Limb (tissue), 2 donors: ENCODE measurements around the gene MCHR2.
A peak's percentile ranks its signal among the peaks of the same experiment; 100 is the strongest.
"Not testable (repeated sequence)": the region's sequence is repeated elsewhere in the genome, so short reads cannot be mapped to it uniquely, and the experiment has no call there.

Experiments used
- DNase-seq, 2 donors: peaks; one replicate each; pipeline ENCODE4 v3.0.0-alpha.2; 2016; ENCODE audit errors: extremely low spot score in 2 of 2

Gene MCHR2, protein sequence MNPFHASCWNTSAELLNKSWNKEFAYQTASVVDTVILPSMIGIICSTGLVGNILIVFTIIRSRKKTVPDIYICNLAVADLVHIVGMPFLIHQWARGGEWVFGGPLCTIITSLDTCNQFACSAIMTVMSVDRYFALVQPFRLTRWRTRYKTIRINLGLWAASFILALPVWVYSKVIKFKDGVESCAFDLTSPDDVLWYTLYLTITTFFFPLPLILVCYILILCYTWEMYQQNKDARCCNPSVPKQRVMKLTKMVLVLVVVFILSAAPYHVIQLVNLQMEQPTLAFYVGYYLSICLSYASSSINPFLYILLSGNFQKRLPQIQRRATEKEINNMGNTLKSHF

DNA sequence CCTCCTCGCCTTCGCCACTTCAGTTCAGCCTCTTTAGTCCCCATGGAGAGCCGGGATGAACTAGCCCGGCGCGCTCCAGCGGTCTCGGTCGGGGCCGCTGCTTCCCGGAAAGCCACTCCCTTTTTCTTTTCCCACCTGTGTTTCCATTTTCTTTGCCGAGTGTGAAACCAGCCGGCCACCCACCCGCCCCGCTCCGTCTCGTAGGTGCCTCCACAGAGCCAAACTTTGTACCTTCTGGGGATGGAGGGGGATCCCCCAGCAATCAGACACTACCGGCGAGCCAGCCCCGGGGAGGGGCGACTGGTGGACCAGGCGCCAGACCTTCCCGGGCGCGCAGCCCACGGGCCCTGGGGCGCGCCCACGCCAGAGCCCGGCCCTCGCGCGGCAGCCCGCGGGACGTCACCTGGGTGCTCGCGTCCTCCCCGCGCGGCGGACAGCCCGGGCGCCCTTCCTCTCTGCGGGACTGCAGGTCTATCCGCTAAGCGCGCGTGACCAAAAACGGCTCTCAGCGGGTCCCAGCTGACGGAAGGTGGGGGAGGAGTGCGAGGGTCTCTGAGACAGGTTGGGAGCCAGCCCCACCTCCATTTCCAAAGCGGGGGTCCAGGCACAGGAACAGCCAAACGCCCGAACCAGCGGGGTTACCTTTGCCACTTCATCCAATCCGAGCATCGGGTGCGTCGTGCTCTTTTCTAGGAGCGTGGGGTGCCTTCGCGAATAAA lies at the start of gene MCHR2:
MCHR2 (minus strand) TSS at position 691 of the 719 bp plus-strand sequence. CDS start 38,076 bp downstream, outside the sequence.
- peak in 1 of 2 donors; percentile 43 for DNase-seq

DNA sequence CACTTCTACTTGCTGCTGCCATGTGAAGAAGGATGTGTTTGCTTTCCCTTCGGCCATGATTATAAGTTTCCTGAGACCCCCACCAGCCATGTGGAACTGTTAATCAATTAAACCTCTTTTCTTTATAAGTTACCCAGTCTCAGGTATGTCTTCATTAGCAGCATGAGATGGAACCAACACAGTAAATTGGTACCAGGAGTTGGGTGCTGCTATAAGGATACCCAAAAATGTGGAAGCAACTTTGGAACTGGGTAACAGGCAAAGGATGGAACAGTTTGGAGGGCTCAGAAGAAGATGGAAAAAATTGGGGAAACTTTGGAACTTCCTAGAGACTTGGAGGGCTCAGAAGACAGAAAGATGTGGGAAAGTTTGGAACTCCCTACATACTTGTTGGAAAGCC lies 44.5 kb upstream of the MCHR2 start:
- DNase-seq, result not testable (repeated sequence)

DNA sequence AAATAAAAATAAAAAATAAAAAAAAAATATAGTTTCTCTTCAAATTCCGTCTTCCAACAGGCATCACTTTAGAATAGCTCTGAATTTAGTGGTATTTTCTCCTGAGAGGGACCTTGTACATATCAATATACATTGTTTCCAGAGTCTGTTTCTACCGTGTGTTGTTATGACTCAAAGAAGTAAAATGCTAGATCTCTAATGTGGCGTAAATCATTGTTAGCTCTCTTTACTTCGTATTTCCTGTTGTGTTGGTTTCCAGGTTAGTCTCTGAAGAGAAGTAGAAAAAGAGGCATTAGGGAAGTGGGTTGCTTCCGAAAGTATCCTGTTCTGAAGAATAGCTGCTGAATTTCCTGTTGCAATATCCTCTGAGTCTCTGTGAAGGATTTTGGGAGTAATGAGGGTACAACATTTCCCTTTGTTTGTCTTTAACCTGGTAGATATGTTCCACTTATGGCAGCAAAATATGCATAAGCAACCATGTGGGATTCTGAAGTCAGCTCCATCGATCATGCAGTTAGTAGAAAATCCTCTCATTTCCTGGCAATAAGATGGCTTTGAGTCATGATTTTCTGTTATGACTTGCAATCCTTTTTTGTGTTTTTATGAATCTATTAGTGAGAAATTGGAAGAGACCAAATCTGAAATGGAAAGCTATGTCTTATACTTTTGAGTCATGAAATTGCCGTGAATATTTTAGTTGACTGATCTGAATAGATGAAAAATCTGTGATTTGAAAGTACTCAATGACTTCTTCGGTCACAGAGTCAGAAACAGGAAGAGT lies 42.0 kb upstream of the MCHR2 start:
- DNase-seq, result no peak

DNA sequence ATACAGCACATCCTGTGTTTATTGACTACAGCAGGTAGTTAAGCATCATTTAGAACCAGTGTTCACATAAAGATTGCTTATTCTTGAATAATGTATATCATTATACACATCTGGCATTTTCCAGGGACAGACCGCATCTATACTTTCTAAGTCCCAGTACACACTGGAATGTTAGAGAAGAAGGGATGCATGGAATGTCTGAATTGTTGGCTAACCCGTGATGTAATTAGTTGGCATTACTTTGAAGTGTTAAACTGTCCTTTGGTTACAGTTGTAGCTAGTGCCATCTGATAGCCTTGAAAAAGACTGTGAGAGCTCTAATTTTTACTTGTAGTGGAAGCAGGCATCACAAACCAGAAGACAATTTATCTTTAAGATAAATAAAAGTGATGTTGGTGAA lies 29.8 kb upstream of the MCHR2 start:
- no peak for DNase-seq

DNA sequence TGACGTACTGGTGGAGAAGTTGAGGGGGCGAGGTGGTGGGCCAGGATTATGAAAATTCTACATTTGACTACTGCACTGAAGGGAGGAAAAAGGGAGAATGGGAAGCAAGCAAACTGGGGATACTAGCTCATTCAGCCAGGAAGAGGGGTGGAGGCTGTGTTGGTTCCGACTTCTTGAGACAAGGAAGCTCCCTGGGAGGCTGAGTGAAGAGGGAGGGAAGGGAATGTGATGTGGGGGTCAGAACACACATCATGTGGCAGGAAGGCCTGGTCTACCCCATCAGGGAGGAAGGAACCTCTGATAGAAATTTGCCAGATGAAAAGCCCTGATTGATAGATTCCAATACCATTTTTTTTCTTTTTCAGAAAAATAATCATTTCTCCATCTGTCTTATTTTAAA lies 28.8 kb upstream of the MCHR2 start:
- no peak for DNase-seq

DNA sequence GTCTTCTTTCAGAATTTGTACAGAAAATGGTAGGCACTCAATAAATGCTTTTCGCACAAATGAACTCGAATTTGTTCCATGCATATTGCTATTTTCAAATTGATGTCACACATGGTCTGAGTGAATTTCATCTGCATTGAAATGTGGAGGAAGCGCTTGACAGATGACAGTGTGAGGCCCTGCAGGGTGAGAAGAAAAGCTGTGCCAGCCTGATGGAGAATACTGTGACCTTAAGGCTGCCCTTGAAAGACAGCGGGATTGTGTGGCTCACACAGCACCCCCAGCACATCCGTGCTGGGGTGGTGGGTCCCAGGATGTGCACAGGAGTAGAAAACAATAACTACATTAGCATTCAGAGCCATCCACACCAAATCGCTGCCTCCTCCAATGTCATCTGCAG lies 14.8 kb upstream of the MCHR2 start:
- DNase-seq, result no peak

DNA sequence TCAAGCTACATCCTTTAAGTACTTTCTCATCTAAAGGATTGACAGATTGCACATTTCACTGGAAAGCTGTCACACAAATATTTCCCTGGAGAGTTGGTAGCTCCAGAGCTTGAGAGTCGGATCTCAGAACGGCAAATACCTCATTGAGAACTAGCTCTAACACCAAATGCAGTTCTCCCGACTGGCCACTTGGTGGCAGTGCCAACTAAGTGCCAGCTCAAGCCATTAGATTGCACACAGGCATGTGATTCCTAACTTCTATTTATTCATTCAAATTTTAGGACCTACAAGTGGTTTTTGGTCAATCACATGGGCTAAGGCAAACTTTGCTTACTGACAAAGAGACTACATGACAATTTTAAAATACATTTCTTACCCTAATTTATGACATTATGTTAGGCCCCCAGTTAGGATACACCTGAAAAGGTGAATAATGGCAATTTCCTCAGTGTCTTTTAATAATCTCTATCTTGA lies 7.9 kb upstream of the MCHR2 start:
- DNase-seq, result peak; percentile 43 to 66

DNA sequence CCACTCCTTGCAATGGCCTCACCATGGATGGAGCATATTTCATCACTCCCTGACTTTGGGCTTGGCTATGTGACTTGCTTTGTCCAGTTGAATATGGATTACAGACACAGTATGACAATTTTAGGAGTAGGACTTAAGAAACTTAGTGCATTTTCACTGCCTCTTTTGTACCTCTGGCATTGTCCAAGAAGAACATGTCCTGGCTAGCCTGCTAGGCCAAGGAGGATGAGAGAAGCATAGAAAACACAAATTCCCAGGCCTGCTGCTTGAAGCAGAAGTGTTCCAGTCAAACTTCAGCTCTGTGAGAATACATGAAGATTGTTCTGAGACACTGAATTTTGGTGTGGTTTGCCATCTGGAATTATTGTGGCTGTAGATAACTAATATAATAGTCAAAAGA lies 3.1 kb upstream of the MCHR2 start:
- DNase-seq, result no peak

DNA sequence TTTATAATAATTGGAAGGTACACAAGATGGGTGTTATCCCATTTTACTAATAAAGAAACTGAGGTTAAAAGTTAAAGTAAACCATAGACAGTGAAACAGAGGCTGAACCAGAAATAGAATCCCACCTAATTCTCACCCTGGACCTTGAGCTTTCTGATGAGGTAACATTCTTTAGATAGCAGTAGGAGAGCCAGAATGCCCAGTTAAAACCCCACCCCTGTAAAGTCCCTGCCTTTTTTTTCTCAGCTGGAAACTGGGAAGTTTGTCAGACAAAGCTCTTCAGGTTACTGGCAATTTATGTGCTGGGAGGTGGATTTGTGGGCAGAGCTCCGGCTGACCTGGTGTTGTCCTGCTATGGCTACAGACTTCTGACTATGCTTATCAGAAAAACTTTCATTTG lies 1.9 kb upstream of the MCHR2 start:
- no peak for DNase-seq

DNA sequence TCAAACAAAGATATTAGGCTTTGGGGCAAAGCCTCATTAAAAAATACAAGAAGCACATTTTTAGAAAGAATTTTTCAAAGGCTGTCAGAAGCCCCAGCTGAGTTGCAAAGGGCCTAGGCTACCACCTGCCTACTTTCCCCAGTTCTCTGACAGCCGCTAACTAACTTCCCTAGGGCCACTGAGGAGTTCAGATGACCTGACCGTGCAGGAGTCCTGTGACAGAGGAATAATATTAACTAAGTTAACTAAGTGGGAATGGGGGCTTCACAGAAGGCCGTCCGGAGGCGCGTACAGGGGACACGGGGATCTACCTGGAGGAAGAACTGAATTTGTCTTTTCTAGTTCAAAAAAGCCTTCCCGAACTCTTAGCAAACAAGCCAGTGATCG lies 884 bp downstream of the MCHR2 start:
- DNase-seq, result no peak

DNA sequence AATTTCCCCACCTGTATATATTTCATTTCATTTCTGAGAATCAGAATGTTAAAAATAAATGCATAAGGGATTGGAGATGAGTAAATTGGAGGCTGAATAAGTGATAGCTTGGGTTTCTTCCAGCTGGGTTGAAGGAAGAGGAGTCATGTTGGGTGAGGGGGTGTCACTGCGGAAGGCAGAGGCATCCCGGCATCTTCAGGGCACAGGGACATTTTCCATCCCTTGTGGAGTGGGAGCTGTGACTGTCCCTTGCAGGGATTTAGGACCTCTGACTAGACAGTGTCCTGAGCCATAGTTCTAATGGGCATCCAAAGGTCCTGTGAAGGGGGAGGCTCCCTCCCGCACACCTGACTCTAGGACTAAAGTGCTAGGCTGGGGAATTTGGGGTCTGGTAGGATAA lies 2.1 kb downstream of the MCHR2 start:
- no peak for DNase-seq

DNA sequence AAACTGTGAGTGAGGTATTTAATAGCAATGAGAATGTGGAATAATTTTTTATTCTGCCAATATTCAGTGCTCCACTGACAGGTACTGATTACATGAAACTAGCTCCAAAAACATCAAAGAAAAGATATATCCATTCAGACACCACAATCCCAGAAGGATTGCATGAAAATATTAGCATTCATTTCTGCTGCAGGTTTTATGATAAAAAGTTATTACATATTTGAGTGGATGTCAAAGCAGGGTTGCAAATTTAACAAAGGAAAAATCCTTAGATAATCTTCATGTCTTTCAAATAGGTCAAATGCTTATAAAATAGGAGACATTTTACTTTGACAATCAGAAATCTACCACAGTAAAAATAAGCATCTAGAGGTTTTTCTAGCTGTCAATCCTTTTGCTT lies 13.3 kb downstream of the MCHR2 start:
- DNase-seq, result no peak

DNA sequence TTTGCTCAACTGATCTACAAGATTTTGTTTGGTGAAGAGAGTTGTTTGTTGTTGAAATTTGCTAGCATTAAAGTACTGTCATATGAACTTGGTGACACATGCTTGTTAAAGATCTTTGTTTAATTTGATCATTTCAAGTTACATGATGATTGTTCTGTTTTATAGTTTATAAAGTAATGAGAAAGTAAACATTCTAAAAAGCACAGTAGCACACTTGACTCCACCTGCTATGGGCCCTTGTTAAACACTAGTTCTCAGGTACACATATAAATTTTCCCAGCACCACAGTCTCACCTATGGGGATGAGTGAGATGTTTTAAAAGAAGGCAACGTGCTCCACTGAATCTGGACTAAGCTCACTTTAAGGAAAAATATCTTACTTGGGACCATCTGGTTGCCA lies 14.1 kb downstream of the MCHR2 start:
- DNase-seq, result no peak

DNA sequence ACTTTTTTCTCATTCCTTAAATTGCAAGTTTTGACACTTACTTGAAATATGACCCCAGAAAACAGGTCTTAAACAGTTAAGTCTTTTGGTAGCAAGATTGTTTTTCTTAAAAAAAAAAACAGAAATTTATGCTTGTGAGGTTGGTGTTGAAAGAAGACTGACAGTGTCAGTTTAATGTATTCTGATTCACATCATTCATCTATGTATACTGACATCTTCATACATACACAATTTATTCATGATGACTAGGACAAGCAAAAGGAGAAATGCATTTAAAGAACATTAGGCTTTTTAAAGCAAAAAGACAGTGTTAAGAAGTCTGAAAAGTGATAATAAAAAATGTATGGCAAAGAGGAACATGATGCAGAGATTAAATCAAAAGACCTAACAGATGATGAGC lies 27.0 kb downstream of the MCHR2 start:
- no peak for DNase-seq

DNA sequence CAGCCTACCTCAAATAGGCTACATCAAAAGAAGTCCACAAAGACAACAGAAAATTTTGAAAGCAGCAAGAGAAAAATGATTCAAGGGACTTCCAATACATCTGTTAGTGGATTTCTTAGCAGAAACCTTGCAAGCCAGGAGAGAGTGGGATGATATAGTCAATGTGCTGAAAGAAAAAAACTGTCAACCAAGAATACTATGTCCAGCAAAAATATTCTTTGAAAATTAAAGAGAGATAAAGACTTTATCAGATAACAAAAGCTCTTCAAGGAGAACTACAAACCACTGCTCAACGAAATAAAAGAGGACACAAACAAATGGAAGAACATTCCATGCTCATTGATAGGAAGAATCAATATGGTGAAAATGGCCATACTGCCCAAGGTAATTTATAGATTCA lies 34.0 kb downstream of the MCHR2 start:
- no peak for DNase-seq

DNA sequence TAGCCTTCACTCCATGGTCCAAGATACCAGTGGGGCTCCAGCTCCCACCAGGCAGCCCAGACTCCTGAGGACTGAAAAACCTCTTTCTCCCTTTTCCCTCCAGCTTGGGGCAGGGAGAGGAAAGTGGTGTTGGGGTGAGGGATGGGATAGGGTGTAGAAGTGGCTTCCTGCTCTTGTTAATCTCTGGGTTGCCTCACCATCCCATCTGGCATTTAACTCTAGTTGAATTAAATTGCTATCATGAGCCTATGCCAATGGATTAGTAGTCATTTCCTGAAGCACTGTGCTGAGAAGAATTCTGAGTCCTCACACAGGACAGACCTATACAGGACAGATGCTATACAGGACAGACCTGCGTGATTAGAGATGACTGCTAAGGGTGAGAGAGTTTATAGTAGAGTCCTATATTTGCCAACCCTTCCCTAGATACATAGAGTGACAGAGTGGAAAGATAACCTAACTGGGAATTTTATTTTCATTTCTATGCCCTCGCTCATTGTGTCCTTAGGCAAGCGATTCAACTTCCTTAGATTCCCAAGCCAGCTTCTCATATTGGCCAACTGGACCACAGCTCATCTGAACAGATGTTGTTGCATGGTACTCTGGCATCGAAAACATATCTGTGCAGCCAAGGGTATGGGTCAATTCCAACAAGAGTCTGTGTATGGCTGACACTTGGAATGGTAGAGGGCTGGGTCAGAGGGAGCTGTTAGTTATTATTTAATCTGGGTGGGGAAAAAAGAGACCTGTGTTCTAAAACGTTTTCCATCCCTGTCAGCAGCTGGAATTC lies 42.8 kb downstream of the MCHR2 start:
- DNase-seq, result no peak

DNA sequence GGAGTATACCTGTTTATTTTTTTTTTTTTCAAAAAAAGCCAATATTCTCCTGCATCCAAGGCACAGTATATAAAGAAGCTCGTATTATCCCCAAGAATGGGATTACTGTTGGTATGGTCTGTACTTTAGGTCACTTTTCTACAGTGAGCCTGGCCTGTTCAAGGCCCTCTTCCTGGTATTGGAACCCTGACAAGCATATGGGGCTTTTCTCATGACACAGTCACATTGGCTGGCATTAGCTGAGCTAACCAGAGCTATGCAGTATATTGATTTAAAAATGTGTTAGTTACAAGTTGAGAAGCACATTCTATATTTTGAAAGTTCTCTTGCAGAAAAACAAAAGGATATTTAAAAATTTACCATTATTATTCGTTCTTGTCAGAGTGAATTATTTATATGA lies 48.0 kb downstream of the MCHR2 start:
- DNase-seq, result no peak

DNA sequence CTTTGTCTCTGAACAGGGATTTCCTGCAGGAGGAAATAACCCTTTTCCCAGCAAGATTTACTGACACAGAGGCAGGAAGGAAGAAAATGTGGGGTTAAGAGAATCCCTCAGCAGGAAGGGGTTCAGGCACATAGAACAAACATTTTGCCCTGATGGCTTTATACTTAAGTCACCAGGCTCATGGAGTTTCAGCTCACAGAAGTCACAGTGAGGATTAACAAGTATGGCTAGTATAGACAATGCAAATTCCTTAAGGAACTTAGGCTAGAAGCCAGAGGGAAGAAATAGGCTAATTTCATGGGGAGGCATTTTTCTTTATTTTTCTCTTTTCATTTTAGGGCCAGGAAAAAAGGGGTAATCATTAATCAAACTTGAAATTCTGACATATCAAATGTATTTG lies 50.2 kb downstream of the MCHR2 start:
- DNase-seq, result no peak

DNA sequence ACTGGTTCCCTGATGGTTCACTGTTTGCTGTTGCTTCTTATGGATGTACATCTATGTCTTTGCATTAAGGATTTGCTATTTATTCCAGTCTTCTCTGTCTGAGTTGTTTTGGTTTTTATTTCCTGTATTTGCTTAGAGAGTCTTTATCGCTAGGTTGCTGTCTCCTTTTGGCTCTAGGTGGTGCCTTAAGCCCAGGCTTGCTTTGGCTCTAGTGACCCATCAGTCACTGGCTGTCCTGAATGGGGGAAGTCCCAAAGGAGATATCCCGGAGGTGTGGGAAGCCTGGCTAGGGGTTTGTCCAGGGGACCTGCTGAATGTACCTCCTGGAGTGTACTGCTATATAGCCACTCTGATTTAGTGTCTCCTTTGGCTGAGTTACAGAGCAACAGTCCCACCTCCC lies 53.4 kb downstream of the MCHR2 start:
- no peak for DNase-seq

DNA sequence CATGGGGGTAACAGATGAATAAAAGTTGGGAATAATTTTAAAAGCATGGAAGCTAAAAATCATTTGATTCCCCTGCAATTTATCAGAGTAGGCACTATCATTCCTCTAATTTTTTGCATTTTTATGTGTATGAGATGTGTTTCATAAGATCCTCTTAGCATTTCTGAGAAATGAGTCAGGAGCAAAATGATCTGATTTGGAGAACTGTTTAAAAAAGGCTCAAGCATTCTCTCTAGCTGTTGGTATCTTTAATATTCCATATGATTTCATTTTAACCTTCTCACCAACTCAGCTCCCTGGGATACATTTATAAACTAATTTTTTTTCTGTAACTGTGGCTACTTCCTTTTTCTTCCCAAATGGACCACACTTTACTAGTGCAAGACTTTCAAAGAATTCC lies 60.9 kb downstream of the MCHR2 start:
- no peak for DNase-seq

DNA sequence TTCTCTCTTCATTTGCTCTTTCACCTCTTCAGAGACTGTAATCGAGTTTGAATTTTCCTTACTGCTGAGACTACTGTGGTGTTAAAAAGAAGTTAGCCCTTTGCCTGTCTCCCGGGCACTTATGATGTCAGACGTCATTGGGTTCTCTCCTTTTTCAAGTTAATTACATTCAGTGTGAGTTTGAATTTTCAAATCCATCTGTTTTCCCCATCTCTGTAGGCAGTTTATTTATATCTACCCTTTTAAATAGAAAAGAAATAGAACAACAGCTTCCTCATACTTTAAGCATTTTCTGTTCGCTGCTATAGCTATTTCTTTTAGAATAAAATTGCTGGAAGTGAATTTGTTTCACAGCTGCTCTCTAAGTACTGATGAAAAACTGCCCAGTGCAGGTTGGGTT lies 81.4 kb downstream of the MCHR2 start:
- no peak for DNase-seq
